ENCODE measurements around the gene XIRP1.

Gene XIRP1

GRCh38 chr3:39224288-39224687, 31.9 kb upstream of the XIRP1 start:
- Histone ChIP-seq H3F3A (ENCODE audit: control insufficient read depth, insufficient read depth) (0 out of 2 replicates have a peak, but pooled peaks cover 3% of the 10 kb centered on the region), H3K4me3 (ENCODE audit: low read length) (no peak overlapping the region), H3K9me3 (ENCODE audit: control insufficient read depth, insufficient read depth, low read length) (no peaks in the 10 kb centered on the region), H3K79me2 (ENCODE audit: control insufficient read depth, low read length) (no peaks in the 10 kb centered on the region), H3K4me1 (ENCODE audit: control insufficient read depth, low read length) (peaks cover 16% of the 10 kb centered on the region), H4K20me1 (ENCODE audit: control insufficient read depth, insufficient read depth, low read depth, low read length) (no peaks in the 10 kb centered on the region), H3K9me2 (replicated peaks; ENCODE audit: control insufficient read depth, low read length) (no peaks in the 10 kb centered on the region), H3K36me3 (ENCODE audit: control insufficient read depth, low read length) (no peaks in the 10 kb centered on the region), H3K27ac (ENCODE audit: low read depth, low read length) (no peak overlapping the region), H3K27me3 (ENCODE audit: control insufficient read depth, low read length) (no peaks in the 10 kb centered on the region), H3K4me2 (ENCODE audit: low read length) (no peak overlapping the region)
- TF ChIP-seq EZH2phosphoT487 (IDR thresholded peaks at IDR 0.05; ENCODE audit: borderline replicate concordance, low read length), result no peak
- TF ChIP-seq CTCF (IDR thresholded peaks at IDR 0.05; ENCODE audit: low read depth, low read length, poor library complexity, severe bottlenecking), result no peak

GRCh38 chr3:39222939-39223338, 30.5 kb upstream of the XIRP1 start:
- Histone ChIP-seq H3K4me3 (ENCODE audit: low read length) (no peak overlapping the region), H3K9me3 (ENCODE audit: control insufficient read depth, insufficient read depth, low read length) (no peaks in the 10 kb centered on the region), H3K4me1 (ENCODE audit: control insufficient read depth, low read length) (peaks cover 16% of the 10 kb centered on the region), H3K4me2 (ENCODE audit: low read length) (no peak overlapping the region), H3K27me3 (ENCODE audit: control insufficient read depth, low read length) (no peaks in the 10 kb centered on the region), H3F3A (ENCODE audit: control insufficient read depth, insufficient read depth) (0 out of 2 replicates have a peak, but pooled peaks cover 3% of the 10 kb centered on the region), H3K27ac (ENCODE audit: low read depth, low read length) (no peak overlapping the region), H3K36me3 (ENCODE audit: control insufficient read depth, low read length) (no peaks in the 10 kb centered on the region), H3K79me2 (ENCODE audit: control insufficient read depth, low read length) (no peaks in the 10 kb centered on the region), H3K9me2 (replicated peaks; ENCODE audit: control insufficient read depth, low read length) (no peaks in the 10 kb centered on the region), H4K20me1 (ENCODE audit: control insufficient read depth, insufficient read depth, low read depth, low read length) (no peaks in the 10 kb centered on the region)
- TF ChIP-seq CTCF (IDR thresholded peaks at IDR 0.05; ENCODE audit: low read depth, low read length, poor library complexity, severe bottlenecking), result no peak
- TF ChIP-seq EZH2phosphoT487 (IDR thresholded peaks at IDR 0.05; ENCODE audit: borderline replicate concordance, low read length), result no peak

- H3K4me3 ChIP-seq (ENCODE audit: low read length), result no peak overlapping the region
- no peaks in the 10 kb centered on the region for H3K9me3 ChIP-seq (ENCODE audit: control insufficient read depth, insufficient read depth, low read length)
- TF ChIP-seq EZH2phosphoT487 (IDR thresholded peaks at IDR 0.05; ENCODE audit: borderline replicate concordance, low read length) (no peak), CTCF (IDR thresholded peaks at IDR 0.05; ENCODE audit: low read depth, low read length, poor library complexity, severe bottlenecking) (no peak)
- no peaks in the 10 kb centered on the region for H3K27me3 ChIP-seq (ENCODE audit: control insufficient read depth, low read length)
- H3K4me2 ChIP-seq (ENCODE audit: low read length), result no peak overlapping the region
- H4K20me1 ChIP-seq (ENCODE audit: control insufficient read depth, insufficient read depth, low read depth, low read length), result no peaks in the 10 kb centered on the region
- peaks cover 16% of the 10 kb centered on the region for H3K4me1 ChIP-seq (ENCODE audit: control insufficient read depth, low read length)
- no peaks in the 10 kb centered on the region for H3K36me3 ChIP-seq (ENCODE audit: control insufficient read depth, low read length)
- H3K9me2 ChIP-seq (replicated peaks; ENCODE audit: control insufficient read depth, low read length), result no peaks in the 10 kb centered on the region
- H3K79me2 ChIP-seq (ENCODE audit: control insufficient read depth, low read length), result no peaks in the 10 kb centered on the region
- H3K27ac ChIP-seq (ENCODE audit: low read depth, low read length), result no peak overlapping the region
- 0 out of 2 replicates have a peak, but pooled peaks cover 3% of the 10 kb centered on the region for H3F3A ChIP-seq (ENCODE audit: control insufficient read depth, insufficient read depth)
Observed at GRCh38 chr3:39222462-39222861, 30.1 kb upstream of the XIRP1 start.

Measured in DOHH2 (cell line).